Tibial artery (tissue), 4 donors: Measurements from ENCODE around the gene PTPRG.
A peak's percentile ranks its signal among the peaks of the same experiment; 100 is the strongest.

ENCODE experiments used
- DNase-seq, 2 donors: peaks; one replicate each; pipeline ENCODE4 v3.0.0-alpha.2; 2019
- H3K27ac ChIP-seq, 2 donors: fragments of 200-600 bp; sonication (generic) in 1 of 2; 1 replicate in 1 of 2; 2 replicates in 1 of 2; pipeline ENCODE4 v1.5.1; 2018 to 2019; ENCODE audit warnings: mild to moderate bottlenecking in 1 of 2
- H3K27me3 ChIP-seq, 2 donors: fragments of 200-600 bp; sonication (generic) in 1 of 2; one replicate each; pipeline versions ENCODE4 v1.5.1 to v1.6.0; 2016 to 2019
- H3K36me3 ChIP-seq, 3 donors: fragments of 200-600 bp; sonication (generic) in 2 of 3; one replicate each; pipeline ENCODE4 v1.5.1; 2016 to 2019; ENCODE audit warnings: mild to moderate bottlenecking in 2 of 3
- H3K4me1 ChIP-seq, 4 donors: fragments of 200-600 bp; sonication (generic) in 2 of 4; 1 replicate in 3 of 4; 2 replicates in 1 of 4; pipeline ENCODE4 v1.5.1; 2016 to 2019
- H3K4me3 ChIP-seq, 2 donors: fragments of 200-600 bp; sonication (generic) in 1 of 2; 1 replicate in 1 of 2; 2 replicates in 1 of 2; pipeline ENCODE4 v1.5.1; 2018 to 2019; ENCODE audit warnings: mild to moderate bottlenecking in 2 of 2
- H3K9me3 ChIP-seq, 3 donors: fragments of 200-600 bp; sonication (generic) in 1 of 3; one replicate each; pipeline ENCODE4 v1.5.1; 2016 to 2019
- CTCF ChIP-seq, 2 experiments: fragments of 200-600 bp in 1 of 2; fragments of 450-650 bp in 1 of 2; IDR thresholded peaks; one replicate each; pipeline ENCODE4 v1.5.1; 2017 to 2019; ENCODE audit warnings: antibody characterized with exemption in 2 of 2, mild to moderate bottlenecking in 1 of 2, moderate library complexity in 1 of 2
- intact Hi-C: fragments of 100-400 bp; cut with DNase I; formaldehyde crosslinking; loops from one replicate; pipeline ENCODE4 v1.15.0; 2023; ENCODE audit warnings: low total_unique reads

Gene PTPRG

GRCh38 chr3:61730056-61730455, 168.7 kb downstream of the PTPRG start:
- H3K36me3 ChIP-seq: no peaks in the 10 kb centered on the region
- no peaks in the 10 kb centered on the region for H3K9me3 ChIP-seq
- intact Hi-C loops: no loop called here
- DNase-seq: no peak
- peaks cover 0 to 67% (median 11%) of the 10 kb centered on the region in 4 donors for H3K4me1 ChIP-seq
- no peak overlapping the region for H3K27ac ChIP-seq
- no peak overlapping the region for H3K4me3 ChIP-seq
- TF ChIP-seq CTCF (IDR thresholded peaks at IDR 0.05): no peak
- no peaks in the 10 kb centered on the region for H3K27me3 ChIP-seq

- Histone ChIP-seq H3K27ac (no peak overlapping the region), H3K9me3 (no peaks in the 10 kb centered on the region), H3K27me3 (no peaks in the 10 kb centered on the region), H3K4me1 (peaks cover 0 to 67% (median 13%) of the 10 kb centered on the region in 4 donors), H3K36me3 (no peaks in the 10 kb centered on the region), H3K4me3 (no peak overlapping the region)
- intact Hi-C loops: no loop called here
- TF ChIP-seq CTCF (IDR thresholded peaks at IDR 0.05): no peak
- no peak for DNase-seq
Measured at GRCh38 chr3:61730577-61731231, 169.3 kb downstream of the PTPRG start.

GRCh38 chr3:61733000-61733399, 171.6 kb downstream of the PTPRG start:
- Histone ChIP-seq H3K4me1 (peaks cover 0 to 66% (median 18%) of the 10 kb centered on the region in 4 donors), H3K36me3 (no peaks in the 10 kb centered on the region), H3K27ac (peak overlapping the region; percentile 24), H3K27me3 (no peaks in the 10 kb centered on the region), H3K4me3 (no peak overlapping the region), H3K9me3 (no peaks in the 10 kb centered on the region)
- no peak for TF ChIP-seq CTCF (IDR thresholded peaks at IDR 0.05)
- DNase-seq: no peak
- intact Hi-C loops: no loop called here

DNA sequence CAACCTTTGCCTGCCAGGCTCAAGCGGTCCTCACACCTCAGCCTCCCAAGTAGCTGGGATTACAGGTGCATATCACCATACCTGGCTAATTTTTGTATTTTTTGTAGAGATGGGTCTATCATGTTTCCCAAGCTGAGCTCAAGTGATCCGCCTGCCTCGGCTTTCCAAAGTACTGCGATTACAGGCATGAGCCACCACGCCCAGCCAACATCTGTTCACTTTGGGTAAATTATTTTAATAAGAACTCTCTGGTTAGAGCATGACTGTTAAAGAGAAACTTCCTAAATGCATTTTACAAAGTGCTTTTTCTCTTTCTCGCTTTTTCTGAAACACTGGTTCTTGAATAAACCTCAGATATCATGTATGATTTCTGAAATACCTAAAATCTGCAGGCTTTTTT, 172.5 kb downstream of the PTPRG start:
- Histone ChIP-seq H3K27me3 (no peaks in the 10 kb centered on the region), H3K36me3 (no peaks in the 10 kb centered on the region), H3K4me3 (no peak overlapping the region), H3K27ac (peak overlapping the region in 1 of 2 donors; percentile 24), H3K4me1 (peaks cover 0 to 64% (median 18%) of the 10 kb centered on the region in 4 donors), H3K9me3 (no peaks in the 10 kb centered on the region)
- DNase-seq: peak in 1 of 2 donors; percentile 30
- intact Hi-C loops: no loop called here
- TF ChIP-seq CTCF (IDR thresholded peaks at IDR 0.05): no peak

DNA sequence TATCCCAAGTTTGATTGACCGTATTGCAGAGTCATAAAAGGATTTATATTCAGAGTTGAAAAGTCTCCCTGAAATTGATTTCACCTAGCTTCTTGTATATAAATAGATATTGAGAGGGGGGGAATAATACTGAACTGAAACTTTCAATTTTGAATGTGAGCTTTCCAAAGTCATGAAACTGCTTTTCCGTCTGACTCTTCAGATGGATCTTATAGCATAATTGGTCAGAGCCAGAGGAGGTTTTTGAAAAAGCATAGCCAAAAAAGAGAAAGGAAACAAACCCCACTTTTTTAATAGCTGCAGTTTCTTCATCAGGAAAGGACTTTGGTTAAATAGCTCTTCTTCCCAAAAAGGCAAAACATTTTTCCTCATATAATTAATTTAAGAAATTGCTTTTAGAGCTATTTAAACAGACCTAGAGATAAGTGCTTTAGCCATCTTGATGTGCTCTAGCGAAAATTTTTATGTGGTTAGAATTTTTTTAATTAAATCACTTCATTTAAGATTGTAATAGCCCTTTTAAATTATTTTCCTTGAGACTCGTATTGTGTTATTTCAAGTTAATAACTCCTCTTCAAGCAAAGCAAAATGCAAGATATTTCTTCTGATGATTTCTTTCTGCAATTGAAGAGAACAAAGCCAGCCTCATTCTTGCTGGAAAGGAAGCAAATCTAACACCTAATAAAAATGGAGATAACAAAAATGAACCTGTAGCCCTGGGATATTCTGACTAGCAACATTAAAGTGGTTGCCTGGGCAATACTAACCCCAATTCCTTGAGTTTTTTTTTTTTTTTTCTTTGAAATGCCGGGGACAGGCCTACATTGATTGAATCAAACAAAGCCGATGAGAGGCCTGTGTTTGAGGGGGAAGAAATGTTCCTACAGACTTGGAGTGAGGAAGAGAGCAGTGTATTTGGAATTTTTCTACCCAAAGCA, 173.6 kb downstream of the PTPRG start:
- intact Hi-C loops: no loop called here
- H3K4me1 ChIP-seq: peaks cover 0 to 66% (median 22%) of the 10 kb centered on the region in 4 donors
- DNase-seq: no peak
- no peak for TF ChIP-seq CTCF (IDR thresholded peaks at IDR 0.05)
- no peaks in the 10 kb centered on the region for H3K9me3 ChIP-seq
- no peak overlapping the region for H3K4me3 ChIP-seq
- H3K27me3 ChIP-seq: no peaks in the 10 kb centered on the region
- no peaks in the 10 kb centered on the region for H3K36me3 ChIP-seq
- H3K27ac ChIP-seq: peak overlapping the region in 1 of 2 donors; percentile 25
